ENCODE data around the gene KMT2A.

DNA sequence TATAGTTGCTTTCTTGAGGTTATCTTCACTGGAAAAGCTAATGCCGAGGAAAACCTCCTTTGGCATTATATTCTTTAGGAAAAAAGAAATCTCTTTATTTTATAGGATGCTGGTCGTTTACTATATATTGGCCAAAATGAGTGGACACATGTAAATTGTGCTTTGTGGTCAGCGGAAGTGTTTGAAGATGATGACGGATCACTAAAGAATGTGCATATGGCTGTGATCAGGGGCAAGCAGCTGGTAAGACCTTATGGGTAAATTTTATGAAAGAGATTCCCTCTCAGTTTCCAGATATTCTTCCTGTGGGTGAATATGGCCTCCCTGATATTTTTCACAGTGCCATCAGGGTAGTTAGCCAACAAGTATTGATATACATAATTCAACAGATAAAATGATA, 61.5 kb downstream of the KMT2A start:
- TF ChIP-seq POLR2AphosphoS5 (IDR thresholded peaks at IDR 0.05) (no peak), EP300 (IDR thresholded peaks at IDR 0.05) (no peak), POLR2A (IDR thresholded peaks at IDR 0.05) (no peak)
- TF ChIP-seq, protein P1, sequence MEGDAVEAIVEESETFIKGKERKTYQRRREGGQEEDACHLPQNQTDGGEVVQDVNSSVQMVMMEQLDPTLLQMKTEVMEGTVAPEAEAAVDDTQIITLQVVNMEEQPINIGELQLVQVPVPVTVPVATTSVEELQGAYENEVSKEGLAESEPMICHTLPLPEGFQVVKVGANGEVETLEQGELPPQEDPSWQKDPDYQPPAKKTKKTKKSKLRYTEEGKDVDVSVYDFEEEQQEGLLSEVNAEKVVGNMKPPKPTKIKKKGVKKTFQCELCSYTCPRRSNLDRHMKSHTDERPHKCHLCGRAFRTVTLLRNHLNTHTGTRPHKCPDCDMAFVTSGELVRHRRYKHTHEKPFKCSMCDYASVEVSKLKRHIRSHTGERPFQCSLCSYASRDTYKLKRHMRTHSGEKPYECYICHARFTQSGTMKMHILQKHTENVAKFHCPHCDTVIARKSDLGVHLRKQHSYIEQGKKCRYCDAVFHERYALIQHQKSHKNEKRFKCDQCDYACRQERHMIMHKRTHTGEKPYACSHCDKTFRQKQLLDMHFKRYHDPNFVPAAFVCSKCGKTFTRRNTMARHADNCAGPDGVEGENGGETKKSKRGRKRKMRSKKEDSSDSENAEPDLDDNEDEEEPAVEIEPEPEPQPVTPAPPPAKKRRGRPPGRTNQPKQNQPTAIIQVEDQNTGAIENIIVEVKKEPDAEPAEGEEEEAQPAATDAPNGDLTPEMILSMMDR (IDR thresholded peaks at IDR 0.05): no peak

Measured in suprapubic skin (tissue), 4 donors.